Dendritic cell treated with granulocyte-macrophage colony-stimulating factor and Interleukin-4, amounts not matched to agents 40 ng/mL and 50 ng/mL, for 4 days (primary cell): ENCODE measurements around the gene ZC4H2.
"Not testable (repeated sequence)": the region's sequence is repeated elsewhere in the genome, so short reads cannot be mapped to it uniquely, and the experiment has no call there.

Experiments
- H3K27ac Mint-ChIP-seq: one replicate; pipeline ENCODE4 v1.8.0; 2022; ENCODE audit warnings: mild to moderate bottlenecking, mixed read lengths
- H3K27me3 Mint-ChIP-seq: one replicate; pipeline ENCODE4 v1.8.0; 2022; ENCODE audit warnings: mild to moderate bottlenecking, mixed read lengths
- H3K36me3 Mint-ChIP-seq: one replicate; pipeline ENCODE4 v1.8.0; 2022; ENCODE audit warnings: low read depth, mixed read lengths
- H3K4me1 Mint-ChIP-seq: one replicate; pipeline ENCODE4 v1.8.0; 2022; ENCODE audit warnings: low read depth, mixed read lengths
- H3K4me3 Mint-ChIP-seq: one replicate; pipeline ENCODE4 v1.8.0; 2022; ENCODE audit warnings: mild to moderate bottlenecking, moderate library complexity, mixed read lengths
- H3K9me3 Mint-ChIP-seq: one replicate; pipeline ENCODE4 v1.8.0; 2022; ENCODE audit warnings: mixed read lengths
- intact Hi-C: fragments of 100-400 bp; cut with micrococcal nuclease; formaldehyde crosslinking; loops from one replicate; pipeline ENCODE4 v1.15.0; 2022

Gene ZC4H2

GRCh38 chrX:64885850-64886249 is 90.4 kb downstream of the ZC4H2 start:
- Mint-ChIP-seq H3K9me3 (peaks cover 9% of the 10 kb centered on the region), H3K27ac (no peak overlapping the region), H3K4me3 (no peak overlapping the region), H3K27me3 (no peaks in the 10 kb centered on the region), H3K36me3 (no peaks in the 10 kb centered on the region), H3K4me1 (no peaks in the 10 kb centered on the region)
- intact Hi-C loops, result no loop called here

- H3K4me1 Mint-ChIP-seq, intact Hi-C loops, H3K27ac Mint-ChIP-seq, H3K4me3 Mint-ChIP-seq, H3K27me3 Mint-ChIP-seq, H3K36me3 Mint-ChIP-seq: not testable (repeated sequence)
- peaks cover 23% of the 10 kb centered on the region for H3K9me3 Mint-ChIP-seq
Measured at GRCh38 chrX:64878709-64879108, 97.5 kb downstream of the ZC4H2 start.

DNA sequence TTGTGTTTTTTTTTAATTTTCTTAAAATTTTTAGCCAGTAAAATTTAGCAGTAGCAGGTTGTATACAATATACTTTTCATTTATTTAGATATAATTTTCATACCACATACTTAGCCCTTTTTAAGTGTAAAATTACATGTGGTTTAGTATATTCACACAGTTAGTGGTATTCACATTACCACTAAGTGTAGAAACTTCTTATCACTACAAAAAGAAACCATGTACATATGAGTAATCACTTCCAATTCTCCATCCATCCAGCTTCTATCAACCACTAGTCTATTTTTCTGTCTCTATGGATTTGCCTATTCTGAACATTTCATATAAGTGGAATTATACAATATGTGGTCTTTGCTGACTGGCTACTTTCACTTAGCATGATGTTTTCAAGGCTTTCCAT is 109.0 kb downstream of the ZC4H2 start:
- intact Hi-C loops, result no loop called here
- Mint-ChIP-seq H3K4me1 (no peaks in the 10 kb centered on the region), H3K4me3 (no peak overlapping the region), H3K27me3 (no peaks in the 10 kb centered on the region), H3K27ac (no peak overlapping the region), H3K9me3 (peaks cover 13% of the 10 kb centered on the region), H3K36me3 (no peaks in the 10 kb centered on the region)
